PFSK-1 (cell line): Measurements from ENCODE around the gene ARHGAP9. TPM values are rescaled to one million over a fixed set of nuclear protein-coding genes. Genes with fewer than 3 reads are reported as not detected.

Experiments used
- FOXP2 ChIP-seq: optimal IDR thresholded peaks from 2 replicates; pipeline ENCODE3; 2011; ENCODE audit warnings: borderline replicate concordance, control low read depth, inconsistent platforms; ENCODE audit not compliant: insufficient read depth; ENCODE audit errors: extremely low read length, extremely low read depth
- POLR2AphosphoS5 ChIP-seq: IDR thresholded peaks from 2 replicates; pipeline ENCODE4 v1.6.1; 2012; ENCODE audit warnings: low read depth, mild to moderate bottlenecking, control low read depth, low read length, moderate library complexity
- REST ChIP-seq, 2 experiments: IDR thresholded peaks; 2 replicates each; pipeline versions ENCODE4 v1.6.1 to v1.8.0; 2011 to 2012; ENCODE audit warnings: low read depth in 2 of 2, low read length in 2 of 2, control low read depth in 1 of 2, inconsistent platforms in 1 of 2, mild to moderate bottlenecking in 1 of 2, moderate library complexity in 1 of 2; ENCODE audit not compliant: insufficient read depth in 1 of 2
- SIN3A ChIP-seq: IDR thresholded peaks from 2 replicates; pipeline ENCODE4 v1.6.1; 2012; ENCODE audit warnings: mild to moderate bottlenecking, low read length, moderate library complexity, borderline replicate concordance; ENCODE audit not compliant: insufficient read depth
- TAF1 ChIP-seq: IDR thresholded peaks from 2 replicates; pipeline ENCODE4 v1.6.1; 2012; ENCODE audit warnings: low read length, control low read depth, borderline replicate concordance; ENCODE audit not compliant: insufficient read depth
- polyA plus RNA-seq: library from polyadenylated mRNA; unstranded; fragments of >200 nt; gene quantifications from one replicate; pipeline ENCODE4 v1.2.1, GENCODE V29; 2012; ENCODE audit warnings: low read depth, missing spikeins; ENCODE audit not compliant: insufficient read length

ARHGAP9 gene
- 14.6 TPM for polyA plus RNA-seq

GRCh38 chr12:57479376-57480115 lies at the start of gene ARHGAP9:
Gene ARHGAP9 (minus strand): TSS chr12:57479866. CDS start chr12:57479406, 460 bp downstream.
- TF ChIP-seq FOXP2: no peak

- TF ChIP-seq TAF1: no peak
- no peak for TF ChIP-seq POLR2AphosphoS5
- no peak for TF ChIP-seq REST (IDR thresholded peaks at IDR 0.05; ENCODE audit: insufficient read depth in 1 of 2, low read depth in 2 of 2, low read length in 2 of 2)
- TF ChIP-seq FOXP2: no peak
- no peak for TF ChIP-seq SIN3A
These were observed 49.3 kb upstream of the ARHGAP9 start for GRCh38 chr12:57528831-57529555.

DNA sequence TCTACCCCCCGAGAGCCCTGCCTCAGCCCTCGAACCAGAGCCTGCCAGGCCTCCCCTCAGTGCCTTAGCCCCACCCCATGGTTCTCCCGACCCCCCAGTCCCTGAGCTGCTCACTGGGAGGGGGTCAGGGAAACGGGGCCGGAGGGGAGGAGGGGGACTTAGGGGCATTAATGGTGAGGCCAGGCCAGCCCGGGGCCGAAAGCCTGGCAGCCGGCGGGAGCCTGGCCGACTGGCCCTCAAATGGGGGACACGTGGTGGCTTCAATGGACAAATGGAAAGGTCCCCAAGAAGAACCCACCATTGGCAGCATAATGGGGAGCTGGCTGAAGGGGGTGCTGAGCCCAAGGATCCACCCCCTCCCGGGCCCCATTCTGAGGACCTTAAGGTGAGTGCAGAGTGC lies 48.5 kb upstream of the ARHGAP9 start:
- no peak for TF ChIP-seq REST (IDR thresholded peaks at IDR 0.05; ENCODE audit: insufficient read depth in 1 of 2, low read depth in 2 of 2, low read length in 2 of 2)
- TF ChIP-seq POLR2AphosphoS5: no peak
- TF ChIP-seq SIN3A: no peak
- TF ChIP-seq FOXP2: no peak
- no peak for TF ChIP-seq TAF1

DNA sequence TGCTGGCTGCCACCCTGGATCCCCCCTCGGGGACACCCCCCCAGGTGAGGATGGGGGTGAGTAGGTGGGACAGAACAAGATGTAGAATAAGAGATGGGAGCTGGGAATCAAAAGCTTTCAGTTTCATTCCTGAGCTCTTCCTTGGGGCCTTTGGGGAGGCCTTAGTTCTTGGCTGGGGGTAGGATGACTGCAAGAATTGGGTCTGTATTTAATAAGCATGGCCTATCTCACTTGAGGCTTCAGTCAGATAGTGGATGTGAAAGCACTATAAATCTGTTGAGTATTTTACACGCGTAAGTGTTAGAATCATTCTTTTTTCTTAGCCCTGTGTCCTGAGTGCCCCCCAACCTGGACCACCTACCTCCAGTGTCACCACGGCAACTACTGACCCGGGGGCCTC lies 47.5 kb upstream of the ARHGAP9 start:
- no peak; the same call in 1 of the 2 replicates for TF ChIP-seq POLR2AphosphoS5

GRCh38 chr12:57526477-57527126 lies 46.9 kb upstream of the ARHGAP9 start:
- TF ChIP-seq POLR2AphosphoS5 (no peak), FOXP2 (no peak), REST (IDR thresholded peaks at IDR 0.05; ENCODE audit: insufficient read depth in 1 of 2, low read depth in 2 of 2, low read length in 2 of 2) (no peak), TAF1 (no peak), SIN3A (no peak)
